Measurements from ENCODE around the gene SPEN.
"Not testable (repeated sequence)": the region's sequence is repeated elsewhere in the genome, so short reads cannot be mapped to it uniquely, and the experiment has no call there.

SPEN gene, protein sequence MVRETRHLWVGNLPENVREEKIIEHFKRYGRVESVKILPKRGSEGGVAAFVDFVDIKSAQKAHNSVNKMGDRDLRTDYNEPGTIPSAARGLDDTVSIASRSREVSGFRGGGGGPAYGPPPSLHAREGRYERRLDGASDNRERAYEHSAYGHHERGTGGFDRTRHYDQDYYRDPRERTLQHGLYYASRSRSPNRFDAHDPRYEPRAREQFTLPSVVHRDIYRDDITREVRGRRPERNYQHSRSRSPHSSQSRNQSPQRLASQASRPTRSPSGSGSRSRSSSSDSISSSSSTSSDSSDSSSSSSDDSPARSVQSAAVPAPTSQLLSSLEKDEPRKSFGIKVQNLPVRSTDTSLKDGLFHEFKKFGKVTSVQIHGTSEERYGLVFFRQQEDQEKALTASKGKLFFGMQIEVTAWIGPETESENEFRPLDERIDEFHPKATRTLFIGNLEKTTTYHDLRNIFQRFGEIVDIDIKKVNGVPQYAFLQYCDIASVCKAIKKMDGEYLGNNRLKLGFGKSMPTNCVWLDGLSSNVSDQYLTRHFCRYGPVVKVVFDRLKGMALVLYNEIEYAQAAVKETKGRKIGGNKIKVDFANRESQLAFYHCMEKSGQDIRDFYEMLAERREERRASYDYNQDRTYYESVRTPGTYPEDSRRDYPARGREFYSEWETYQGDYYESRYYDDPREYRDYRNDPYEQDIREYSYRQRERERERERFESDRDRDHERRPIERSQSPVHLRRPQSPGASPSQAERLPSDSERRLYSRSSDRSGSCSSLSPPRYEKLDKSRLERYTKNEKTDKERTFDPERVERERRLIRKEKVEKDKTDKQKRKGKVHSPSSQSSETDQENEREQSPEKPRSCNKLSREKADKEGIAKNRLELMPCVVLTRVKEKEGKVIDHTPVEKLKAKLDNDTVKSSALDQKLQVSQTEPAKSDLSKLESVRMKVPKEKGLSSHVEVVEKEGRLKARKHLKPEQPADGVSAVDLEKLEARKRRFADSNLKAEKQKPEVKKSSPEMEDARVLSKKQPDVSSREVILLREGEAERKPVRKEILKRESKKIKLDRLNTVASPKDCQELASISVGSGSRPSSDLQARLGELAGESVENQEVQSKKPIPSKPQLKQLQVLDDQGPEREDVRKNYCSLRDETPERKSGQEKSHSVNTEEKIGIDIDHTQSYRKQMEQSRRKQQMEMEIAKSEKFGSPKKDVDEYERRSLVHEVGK (N-terminal part only)

DNA sequence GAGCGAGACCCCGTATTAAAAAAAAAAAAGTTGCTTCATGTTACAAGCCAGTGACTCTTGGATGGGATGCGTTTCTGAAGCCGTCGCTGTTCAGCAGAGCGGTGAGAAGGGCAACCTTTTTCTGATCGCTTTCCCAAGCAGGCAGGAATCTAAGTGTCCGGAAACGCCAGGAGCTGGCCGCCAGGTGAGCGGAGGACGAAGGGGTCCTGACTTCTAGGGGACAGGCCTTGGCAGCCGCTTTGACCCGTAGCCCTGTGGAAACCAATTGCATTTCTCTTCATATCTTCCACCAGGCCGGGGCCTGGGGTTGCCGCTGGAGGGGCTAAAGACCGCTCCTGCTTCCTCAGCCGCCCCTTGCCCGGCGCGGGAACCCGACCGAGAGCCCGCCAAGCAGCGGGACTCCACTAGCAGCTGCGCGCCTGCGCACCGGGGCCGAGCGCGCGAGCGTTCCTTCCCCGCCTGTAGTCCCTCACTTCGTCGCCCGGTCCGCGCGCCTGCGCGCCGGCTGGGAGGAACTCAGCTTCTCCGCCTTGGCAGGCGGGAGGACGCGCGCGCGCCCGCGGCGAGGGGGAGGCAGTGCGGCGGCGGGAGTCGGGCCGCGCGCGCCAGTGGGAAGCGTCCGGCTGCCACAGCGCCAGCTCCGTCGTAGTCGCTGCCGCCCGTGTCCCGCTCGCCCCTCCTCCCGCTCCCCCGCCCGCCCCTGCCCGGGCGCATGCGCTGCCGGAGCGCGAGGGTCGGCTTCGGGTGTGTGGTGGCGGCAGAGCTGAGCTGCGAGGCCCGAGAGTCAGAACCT is at the start of gene SPEN:
TSS of gene SPEN (plus strand) at position 608 of the 793 bp plus-strand sequence. CDS start 361 bp downstream, outside the sequence.
- H3K27me3 ChIP-seq (ENCODE audit: control insufficient read depth, insufficient read depth, low read length), result no peaks in the 10 kb centered on the region
- H3K4me1 ChIP-seq (ENCODE audit: control insufficient read depth, insufficient read depth, low read length), result peaks cover 21% of the 10 kb centered on the region
- H3K36me3 ChIP-seq (ENCODE audit: control insufficient read depth, insufficient read depth, low read length), result no peaks in the 10 kb centered on the region
- H3K27ac ChIP-seq (ENCODE audit: low read depth, low read length), result peak within 1 kb of the TSS; percentile 98
- H3K9ac ChIP-seq (ENCODE audit: low read depth, low read length), result peak within 1 kb of the TSS; percentile 94
- H3K4me3 ChIP-seq (ENCODE audit: low read depth, low read length), result peak within 1 kb of the TSS; percentile 99
- no peaks in the 10 kb centered on the region for H3K9me3 ChIP-seq (ENCODE audit: control insufficient read depth, insufficient read depth, low read length)

DNA sequence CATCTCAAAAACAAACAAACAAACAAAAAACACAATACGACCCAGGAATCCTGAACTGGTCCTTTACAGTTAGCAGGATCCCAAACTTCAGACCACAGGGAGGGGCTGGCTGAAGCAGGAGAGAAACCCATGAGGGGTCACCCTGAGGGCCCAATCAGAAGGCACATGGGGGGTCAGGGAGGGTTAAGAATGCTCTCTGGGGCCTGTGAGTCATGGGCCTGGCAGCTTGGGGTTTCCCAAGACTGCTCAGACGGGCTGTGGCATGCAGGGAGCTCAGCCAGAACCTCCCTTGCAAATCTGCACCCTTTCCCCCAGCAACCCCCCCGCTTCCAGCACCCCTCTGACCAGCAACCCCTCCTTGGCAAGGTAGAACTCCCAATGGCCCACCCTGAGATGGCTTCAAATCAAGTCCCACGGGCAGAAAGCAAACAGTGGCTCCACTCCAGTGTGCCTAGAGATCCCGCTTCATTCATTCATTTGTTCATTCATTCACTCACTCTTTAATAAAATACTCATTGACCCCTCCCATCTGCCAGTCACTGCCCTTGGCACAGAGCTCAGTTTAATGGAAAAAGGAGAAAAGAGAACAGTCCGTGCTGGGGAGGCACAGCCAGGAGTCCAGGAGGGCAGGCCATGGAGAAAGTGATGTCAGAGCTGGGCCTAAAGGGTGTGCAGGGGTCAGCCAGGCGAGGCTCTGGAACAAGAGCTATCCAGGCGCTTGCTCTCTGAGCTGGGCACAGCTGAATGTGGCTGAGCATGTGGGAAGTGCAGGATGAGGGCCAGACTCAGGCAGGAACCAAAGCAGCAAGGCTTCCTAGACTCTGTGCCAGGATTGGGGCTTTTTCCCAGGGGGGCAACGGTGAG is 48.3 kb upstream of the SPEN start:
- Histone ChIP-seq H3K27me3 (ENCODE audit: control insufficient read depth, insufficient read depth, low read length) (no peaks in the 10 kb centered on the region), H3K9me3 (ENCODE audit: control insufficient read depth, insufficient read depth, low read length) (no peaks in the 10 kb centered on the region), H3K36me3 (ENCODE audit: control insufficient read depth, insufficient read depth, low read length) (no peaks in the 10 kb centered on the region), H3K4me1 (ENCODE audit: control insufficient read depth, insufficient read depth, low read length) (peaks cover 8% of the 10 kb centered on the region), H3K4me3 (ENCODE audit: low read depth, low read length) (no peak overlapping the region), H3K27ac (ENCODE audit: low read depth, low read length) (peak overlapping the region; percentile 38), H3K9ac (ENCODE audit: low read depth, low read length) (no peak overlapping the region)

DNA sequence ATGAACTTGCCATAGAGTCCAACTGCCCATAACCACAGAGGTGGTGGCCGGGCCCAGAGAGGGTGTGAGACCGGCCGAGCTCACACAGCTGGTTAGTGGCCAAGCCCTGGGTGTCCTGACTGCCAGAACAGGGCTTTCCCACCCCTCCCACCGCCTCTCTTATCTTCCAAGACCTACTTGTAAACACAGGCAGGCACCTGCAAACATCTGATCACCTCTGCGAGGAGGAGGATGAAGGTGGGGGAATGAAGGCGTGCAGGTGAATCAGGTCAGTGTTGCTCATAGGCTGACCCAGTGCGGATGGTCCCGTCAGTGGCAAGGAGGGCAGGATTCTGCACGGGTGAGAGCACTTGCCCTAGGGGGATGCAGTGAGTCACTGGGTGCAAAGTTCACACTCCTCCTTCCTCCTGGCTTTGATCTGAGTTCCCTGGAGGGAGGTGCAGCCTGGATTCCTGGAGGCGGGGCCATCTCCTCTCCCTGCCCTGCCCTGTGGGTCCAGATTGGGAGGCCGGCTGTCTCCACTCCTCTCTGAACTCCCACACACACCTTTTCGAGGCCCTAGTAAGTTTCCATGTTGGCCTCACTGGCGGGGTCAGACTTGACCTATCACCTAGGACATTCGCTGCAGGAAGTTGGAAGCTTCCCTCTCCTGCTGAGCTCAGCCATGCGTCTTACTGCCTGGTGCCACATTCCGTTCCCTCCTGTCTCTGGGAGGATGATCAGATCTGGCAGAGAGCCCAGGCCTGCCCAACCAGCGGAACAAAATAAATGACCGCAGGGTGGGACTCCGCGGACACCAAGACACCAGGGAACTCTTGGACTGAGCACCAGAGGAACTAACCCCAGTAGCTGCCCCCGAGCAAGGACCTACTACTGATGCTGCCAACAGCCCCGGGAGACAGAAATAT is 47.3 kb upstream of the SPEN start:
- H3K9ac ChIP-seq (ENCODE audit: low read depth, low read length), result no peak overlapping the region
- peak overlapping the region; percentile 38 for H3K27ac ChIP-seq (ENCODE audit: low read depth, low read length)
- no peaks in the 10 kb centered on the region for H3K36me3 ChIP-seq (ENCODE audit: control insufficient read depth, insufficient read depth, low read length)
- no peaks in the 10 kb centered on the region for H3K9me3 ChIP-seq (ENCODE audit: control insufficient read depth, insufficient read depth, low read length)
- H3K4me3 ChIP-seq (ENCODE audit: low read depth, low read length), result no peak overlapping the region
- H3K4me1 ChIP-seq (ENCODE audit: control insufficient read depth, insufficient read depth, low read length), result peaks cover 8% of the 10 kb centered on the region
- H3K27me3 ChIP-seq (ENCODE audit: control insufficient read depth, insufficient read depth, low read length), result no peaks in the 10 kb centered on the region

DNA sequence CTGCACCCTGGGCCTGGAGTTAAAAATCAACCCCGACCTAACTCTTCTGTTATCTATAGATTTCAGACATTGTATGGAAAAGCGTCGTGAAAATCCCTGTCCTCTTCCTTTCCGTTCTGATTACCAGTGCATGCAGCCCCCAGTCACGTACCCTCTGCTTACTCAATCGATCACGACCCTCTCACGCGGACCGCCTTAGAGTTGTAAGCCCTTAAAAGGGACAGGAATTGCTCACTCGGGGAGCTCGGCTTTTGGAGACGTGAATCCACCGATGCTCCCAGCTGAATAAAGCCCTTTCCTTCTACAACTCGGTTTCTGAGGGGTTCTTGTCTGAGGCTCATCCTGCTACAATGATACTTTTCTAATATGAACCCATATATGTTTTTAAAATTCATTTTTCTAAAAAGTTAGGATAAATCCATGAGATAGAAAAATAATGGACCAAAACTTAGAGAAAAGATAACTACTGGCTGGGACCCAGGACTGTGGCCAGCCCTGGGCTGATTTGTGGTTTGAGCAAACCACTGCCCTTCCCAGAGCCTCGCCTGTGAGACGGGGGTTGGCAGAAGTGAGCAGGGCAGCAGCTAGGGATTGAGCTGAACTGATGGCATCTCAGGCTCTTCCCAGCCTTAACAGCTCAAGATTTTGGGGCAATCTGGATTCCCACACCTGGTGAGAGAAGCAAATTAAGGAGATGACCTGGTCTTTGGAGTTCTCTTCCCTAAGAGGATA is 45.1 kb upstream of the SPEN start:
- Histone ChIP-seq H3K9me3 (ENCODE audit: control insufficient read depth, insufficient read depth, low read length) (no peaks in the 10 kb centered on the region), H3K27ac (ENCODE audit: low read depth, low read length) (peak overlapping the region; percentile 42)

DNA sequence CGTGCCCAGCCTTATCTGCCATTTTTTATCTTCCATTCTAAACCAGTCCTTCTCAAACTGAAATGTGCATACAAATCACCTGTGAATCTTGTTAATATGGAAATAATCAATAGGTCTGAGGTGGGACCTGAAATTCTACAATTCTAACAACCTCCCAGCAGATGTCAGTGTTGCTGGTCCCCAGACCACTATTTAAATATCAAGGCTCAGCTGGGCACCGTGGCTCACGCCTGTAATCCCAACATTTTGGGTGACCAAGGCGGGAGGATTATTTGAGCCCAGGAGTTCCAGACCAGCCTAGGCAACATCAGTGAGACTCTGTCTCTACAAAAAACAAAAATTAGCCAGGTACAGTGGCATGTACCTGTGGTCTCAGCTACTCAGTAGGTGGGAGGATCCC is 44.1 kb upstream of the SPEN start:
- Histone ChIP-seq H3K27ac (ENCODE audit: low read depth, low read length) (no peak overlapping the region), H3K27me3 (ENCODE audit: control insufficient read depth, insufficient read depth, low read length) (no peaks in the 10 kb centered on the region), H3K9ac (ENCODE audit: low read depth, low read length) (no peak overlapping the region), H3K36me3 (ENCODE audit: control insufficient read depth, insufficient read depth, low read length) (no peaks in the 10 kb centered on the region), H3K4me3 (ENCODE audit: low read depth, low read length) (no peak overlapping the region), H3K4me1 (ENCODE audit: control insufficient read depth, insufficient read depth, low read length) (peaks cover 8% of the 10 kb centered on the region), H3K9me3 (ENCODE audit: control insufficient read depth, insufficient read depth, low read length) (no peaks in the 10 kb centered on the region)

More for the DNA sequence above, 45.1 kb upstream of the SPEN start:
- Histone ChIP-seq H3K36me3 (ENCODE audit: control insufficient read depth, insufficient read depth, low read length) (no peaks in the 10 kb centered on the region), H3K4me1 (ENCODE audit: control insufficient read depth, insufficient read depth, low read length) (peaks cover 8% of the 10 kb centered on the region), H3K27me3 (ENCODE audit: control insufficient read depth, insufficient read depth, low read length) (no peaks in the 10 kb centered on the region), H3K4me3 (ENCODE audit: low read depth, low read length) (no peak overlapping the region), H3K9ac (ENCODE audit: low read depth, low read length) (no peak overlapping the region)

DNA sequence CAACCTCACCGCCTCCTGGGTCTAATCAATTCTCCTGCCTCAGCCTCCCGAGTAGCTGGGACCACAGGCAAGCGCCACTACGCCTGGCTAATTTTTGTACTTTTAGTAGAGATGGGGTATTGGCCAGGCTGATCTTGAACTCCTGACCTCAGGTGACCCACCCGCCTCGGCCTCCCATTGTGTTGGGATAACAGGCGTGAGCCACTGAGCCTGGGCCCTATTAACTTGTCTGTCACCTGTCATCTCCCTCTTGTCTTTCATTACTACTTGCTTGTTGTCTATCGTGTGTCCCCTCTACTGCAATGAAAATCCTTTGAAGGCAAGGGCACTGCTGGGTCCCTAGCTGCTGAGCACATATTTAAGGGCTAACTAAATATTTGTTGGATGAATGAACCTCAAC is 43.4 kb upstream of the SPEN start:
- Histone ChIP-seq H3K4me3 (ENCODE audit: low read depth, low read length) (no peak overlapping the region), H3K27me3 (ENCODE audit: control insufficient read depth, insufficient read depth, low read length) (no peaks in the 10 kb centered on the region), H3K36me3 (ENCODE audit: control insufficient read depth, insufficient read depth, low read length) (no peaks in the 10 kb centered on the region), H3K9me3 (ENCODE audit: control insufficient read depth, insufficient read depth, low read length) (no peaks in the 10 kb centered on the region), H3K4me1 (ENCODE audit: control insufficient read depth, insufficient read depth, low read length) (peaks cover 13% of the 10 kb centered on the region), H3K9ac (ENCODE audit: low read depth, low read length) (no peak overlapping the region), H3K27ac (ENCODE audit: low read depth, low read length) (no peak overlapping the region)

DNA sequence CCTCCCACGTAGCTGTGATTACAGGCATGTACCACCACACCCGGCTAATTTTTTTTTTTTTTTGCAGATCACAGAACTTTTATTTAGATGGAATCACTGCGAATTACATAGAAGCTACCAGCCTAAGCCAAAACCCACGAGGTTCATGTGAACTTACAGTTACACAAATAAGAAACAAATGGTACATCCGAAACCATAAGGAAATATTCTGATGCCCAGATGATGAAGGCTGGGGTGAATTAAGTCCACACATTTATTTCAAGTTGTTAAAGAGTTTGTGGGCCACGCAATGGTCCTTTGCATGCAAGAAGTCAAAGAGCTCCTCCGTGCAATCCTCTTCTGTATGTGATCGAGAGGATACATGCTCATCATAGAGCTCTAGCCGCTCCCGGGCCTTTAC is 40.4 kb upstream of the SPEN start:
- no peak overlapping the region for H3K9ac ChIP-seq (ENCODE audit: low read depth, low read length)
- H3K4me3 ChIP-seq (ENCODE audit: low read depth, low read length), result no peak overlapping the region
- H3K27ac ChIP-seq (ENCODE audit: low read depth, low read length), result no peak overlapping the region

DNA sequence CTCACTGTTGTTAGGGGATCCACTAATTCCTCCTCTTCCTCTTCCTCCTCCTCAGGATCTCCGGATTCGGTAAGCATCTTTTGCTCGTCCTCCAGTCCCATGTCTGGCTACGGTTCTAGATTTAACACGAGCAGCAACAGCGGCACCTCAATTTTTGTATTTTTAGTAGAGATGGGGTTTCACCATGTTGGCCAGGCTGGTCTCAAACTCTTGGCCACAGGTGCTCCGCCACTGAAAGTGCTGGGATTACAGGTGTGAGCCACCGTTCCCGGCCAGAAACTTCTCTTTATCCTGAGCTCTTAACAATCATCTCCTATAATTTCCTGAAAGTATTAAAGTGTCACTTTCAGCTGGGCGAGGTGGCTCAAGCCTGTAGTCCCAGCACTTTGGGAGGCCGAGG is 40.0 kb upstream of the SPEN start, which contains the start of gene UQCRHL:
TSS of gene UQCRHL (minus strand) at position 101 of the 400 bp plus-strand sequence. CDS start at position 101, 0 bp downstream.
- not testable (repeated sequence) for H3K4me3 ChIP-seq (ENCODE audit: low read depth, low read length); H3K27me3 ChIP-seq (ENCODE audit: control insufficient read depth, insufficient read depth, low read length); H3K4me1 ChIP-seq (ENCODE audit: control insufficient read depth, insufficient read depth, low read length); H3K36me3 ChIP-seq (ENCODE audit: control insufficient read depth, insufficient read depth, low read length); H3K9ac ChIP-seq (ENCODE audit: low read depth, low read length); H3K27ac ChIP-seq (ENCODE audit: low read depth, low read length); H3K9me3 ChIP-seq (ENCODE audit: control insufficient read depth, insufficient read depth, low read length)

More for the DNA sequence above, 40.4 kb upstream of the SPEN start:
- peaks cover 5% of the 10 kb centered on the region for H3K4me1 ChIP-seq (ENCODE audit: control insufficient read depth, insufficient read depth, low read length)
- no peaks in the 10 kb centered on the region for H3K36me3 ChIP-seq (ENCODE audit: control insufficient read depth, insufficient read depth, low read length)
- no peaks in the 10 kb centered on the region for H3K9me3 ChIP-seq (ENCODE audit: control insufficient read depth, insufficient read depth, low read length)
- no peaks in the 10 kb centered on the region for H3K27me3 ChIP-seq (ENCODE audit: control insufficient read depth, insufficient read depth, low read length)
